ENCODE results near the gene SERINC3. TPM values are rescaled to one million over a fixed set of nuclear protein-coding genes. Genes with fewer than 3 reads are reported as not detected.

The SERINC3 gene
- total and polyA plus RNA-seq, 2 of the 13 experiments (the other 11 are each of a cell fraction or from before 2014, with no cell fraction given) = 82.0 to 226 TPM

- TF ChIP-seq RORA (CRISPR knock-in tag; IDR thresholded peaks at IDR 0.05) (no peak), ZMYM3 (CRISPR knock-in tag; IDR thresholded peaks at IDR 0.05) (peak; percentile 71), ZNF878 (CRISPR knock-in tag; IDR thresholded peaks at IDR 0.05) (no peak), ELF4 (CRISPR knock-in tag; IDR thresholded peaks at IDR 0.05; ENCODE audit: borderline replicate concordance) (0 out of 2 replicates have a peak, but pooled peaks have one; percentile 62), ZNF563 (CRISPR knock-in tag; IDR thresholded peaks at IDR 0.05) (no peak), MATR3 (CRISPR knock-in tag; IDR thresholded peaks at IDR 0.05) (no peak), ARHGAP35 (CRISPR knock-in tag; IDR thresholded peaks at IDR 0.05; ENCODE audit: borderline replicate concordance) (no peak), CBX2 (IDR thresholded peaks at IDR 0.05; ENCODE audit: low read depth, low read length) (no peak), CBX2 (CRISPR knock-in tag; IDR thresholded peaks at IDR 0.05; ENCODE audit: low read depth) (no peak), ZNF674 (CRISPR knock-in tag; IDR thresholded peaks at IDR 0.05; ENCODE audit: low read depth) (no peak; the same call in 1 of the 2 replicates), ZNF446 (CRISPR knock-in tag; IDR thresholded peaks at IDR 0.05) (no peak), ARID5B (CRISPR knock-in tag; IDR thresholded peaks at IDR 0.05) (no peak), ZNF776 (CRISPR knock-in tag; IDR thresholded peaks at IDR 0.05) (no peak), RNF2 (conservative IDR thresholded peaks at IDR 0.05; ENCODE audit: low read depth) (no peak), DR1 (CRISPR knock-in tag; IDR thresholded peaks at IDR 0.05) (no peak), GLMP (CRISPR knock-in tag; IDR thresholded peaks at IDR 0.05; ENCODE audit: borderline replicate concordance) (no peak), TCF7 (IDR thresholded peaks at IDR 0.05; ENCODE audit: low read depth) (no peak), CCDC6 (CRISPR knock-in tag; IDR thresholded peaks at IDR 0.05) (0 out of 2 replicates have a peak, but pooled peaks have one; percentile 12), ZBTB49 (CRISPR knock-in tag; IDR thresholded peaks at IDR 0.05; ENCODE audit: borderline replicate concordance) (no peak), JUN (CRISPR knock-in tag; IDR thresholded peaks at IDR 0.05) (no peak), ARNT2 (CRISPR knock-in tag; IDR thresholded peaks at IDR 0.05; ENCODE audit: low read depth) (no peak), ZNF619 (CRISPR knock-in tag; IDR thresholded peaks at IDR 0.05) (no peak), SIN3A (IDR thresholded peaks at IDR 0.05; ENCODE audit: borderline replicate concordance, low read depth, low read length) (no peak), RCOR2 (CRISPR knock-in tag; IDR thresholded peaks at IDR 0.05) (peak; percentile 54; the same call in 1 of the 2 replicates)
These were observed 10.6 kb upstream of the SERINC3 start (continued) for GRCh38 chr20:44532259-44532980.
